Esophagus squamous epithelium (tissue), 4 donors: ENCODE results near the gene TFF3.

Source experiments
- CTCF ChIP-seq, 6 experiments: fragments of 450-650 bp in 4 of 6; fragments of 200-600 bp in 2 of 6; sonication (generic) in 2 of 6; IDR thresholded peaks; one replicate each; pipeline ENCODE4 v1.5.1; 2016 to 2019; ENCODE audit warnings: antibody characterized with exemption in 6 of 6, mild to moderate bottlenecking in 4 of 6, moderate library complexity in 4 of 6
- POLR2A ChIP-seq, 4 donors: fragments of 450-650 bp; IDR thresholded peaks; one replicate each; pipeline ENCODE4 v1.6.1; 2017; ENCODE audit warnings: antibody characterized with exemption in 4 of 4, mild to moderate bottlenecking in 4 of 4, moderate library complexity in 3 of 4

GRCh38 chr21:42347601-42348327 is 32.6 kb upstream of the TFF3 start:
- TF ChIP-seq CTCF (IDR thresholded peaks at IDR 0.05) (no peak), POLR2A (IDR thresholded peaks at IDR 0.05) (no peak)
